PC-9 (cell line): ENCODE measurements around the gene CCNL1.
"Not testable (repeated sequence)": the region's sequence is repeated elsewhere in the genome, so short reads cannot be mapped to it uniquely, and the experiment has no call there.

Experiments
- CTCF ChIP-seq: fragments of 200-600 bp; sonication (generic); conservative IDR thresholded peaks from 2 replicates; pipeline ENCODE4 v1.6.1; 2017; ENCODE audit warnings: mixed run types, antibody characterized with exemption, mild to moderate bottlenecking, moderate library complexity
- EZH2 ChIP-seq: fragments of 200-600 bp; sonication (generic); IDR thresholded peaks from 2 replicates; pipeline ENCODE4 v1.8.0; 2017; ENCODE audit warnings: antibody characterized with exemption, low read depth

- TF ChIP-seq CTCF, EZH2: not testable (repeated sequence)
These were observed 31.2 kb upstream of the CCNL1 start for GRCh38 chr3:157191149-157191548.
